SU-DHL-6 (cell line): ENCODE measurements around the gene FCHO1.

Experiments used
- H2AFZ ChIP-seq: fragments of 200-600 bp; sonication (generic); 2 replicates; pipeline ENCODE4 v1.6.1; 2014; ENCODE audit warnings: low read depth, mild to moderate bottlenecking, moderate library complexity, mixed read lengths, antibody characterized with exemption, low read length; ENCODE audit not compliant: severe bottlenecking
- H3F3A ChIP-seq: fragments of 200-600 bp; shearing (Covaris generic); 2 replicates; pipeline ENCODE4 v1.6.0; 2016; ENCODE audit warnings: antibody characterized with exemption, mild to moderate bottlenecking; ENCODE audit not compliant: insufficient read depth
- H3K27ac ChIP-seq: fragments of 200-600 bp; sonication (generic); 2 replicates; pipeline ENCODE4 v1.5.1; 2016; ENCODE audit warnings: low read depth, mild to moderate bottlenecking, low read length, moderate library complexity, mixed read lengths
- H3K27me3 ChIP-seq: fragments of 200-600 bp; sonication (generic), shearing (Covaris generic); 2 replicates; pipeline ENCODE4 v1.6.0; 2014; ENCODE audit warnings: mild to moderate bottlenecking, low read length
- H3K36me3 ChIP-seq: fragments of 200-600 bp; sonication (generic); 2 replicates; pipeline ENCODE4 v1.6.1; 2014; ENCODE audit warnings: mild to moderate bottlenecking, low read length, mixed read lengths
- H3K4me2 ChIP-seq: fragments of 300-600, 200-600 bp; shearing (Covaris generic), sonication (generic); 2 replicates; pipeline ENCODE4 v1.6.0; 2014; ENCODE audit warnings: low read length, low read depth, mild to moderate bottlenecking; ENCODE audit not compliant: poor library complexity, severe bottlenecking
- H3K4me3 ChIP-seq: fragments of 200-600 bp; sonication (generic); 2 replicates; pipeline ENCODE4 v1.5.1; 2014; ENCODE audit warnings: antibody characterized with exemption, low read length, mild to moderate bottlenecking, mixed read lengths; ENCODE audit not compliant: insufficient read depth, poor library complexity, severe bottlenecking
- H3K79me2 ChIP-seq: fragments of 200-600 bp; sonication (generic); 2 replicates; pipeline ENCODE4 v1.6.1; 2014; ENCODE audit warnings: mild to moderate bottlenecking, low read length, moderate library complexity; ENCODE audit not compliant: insufficient read depth
- H3K9ac ChIP-seq: fragments of 200-600 bp; sonication (generic); 2 replicates; pipeline ENCODE4 v1.7.0; 2014; ENCODE audit warnings: mild to moderate bottlenecking, low read length
- H3K9me2 ChIP-seq: fragments of 200-600 bp; sonication (generic); replicated peaks from 2 replicates; pipeline ENCODE4 v1.6.1; 2014; ENCODE audit warnings: low read length; ENCODE audit not compliant: insufficient read depth
- H3K9me3 ChIP-seq: fragments of 200-600 bp; sonication (generic); 2 replicates; pipeline ENCODE4 v1.6.1; 2014; ENCODE audit warnings: low read length, mixed read lengths; ENCODE audit not compliant: insufficient read depth
- H4K20me1 ChIP-seq: fragments of 200-600 bp; sonication (generic); 2 replicates; pipeline ENCODE4 v1.6.1; 2014; ENCODE audit warnings: low read depth, mild to moderate bottlenecking, antibody characterized with exemption, low read length, moderate library complexity, mixed read lengths
- CTCF ChIP-seq: fragments of 200-600 bp; sonication (generic); IDR thresholded peaks from one replicate; pipeline ENCODE4 v1.5.1; 2017; ENCODE audit warnings: antibody characterized with exemption, mild to moderate bottlenecking, low read length, moderate library complexity; ENCODE audit not compliant: insufficient read depth, poor library complexity, severe bottlenecking
- EZH2phosphoT487 ChIP-seq: fragments of 200-600 bp; sonication (generic), shearing (Covaris generic); conservative IDR thresholded peaks from 2 replicates; pipeline ENCODE4 v1.6.1; 2018; ENCODE audit warnings: mild to moderate bottlenecking, antibody characterized with exemption, low read length, moderate library complexity, mixed read lengths

FCHO1 gene

GRCh38 chr19:17817668-17818363 lies 66.5 kb downstream of the FCHO1 start:
- Histone ChIP-seq H3F3A (no peaks in the 10 kb centered on the region), H3K9ac (no peak overlapping the region), H3K79me2 (no peaks in the 10 kb centered on the region), H3K27me3 (no peaks in the 10 kb centered on the region), H3K9me2 (no peaks in the 10 kb centered on the region), H3K9me3 (no peaks in the 10 kb centered on the region), H3K27ac (no peak overlapping the region), H3K4me2 (no peak overlapping the region), H3K4me3 (no peak overlapping the region), H4K20me1 (no peaks in the 10 kb centered on the region), H3K36me3 (no peaks in the 10 kb centered on the region), H2AFZ (no peak overlapping the region)
- TF ChIP-seq EZH2phosphoT487 (no peak), CTCF (no peak)

GRCh38 chr19:17821190-17821589 lies 69.9 kb downstream of the FCHO1 start, which contains the start of gene INSL3:
Gene INSL3, minus strand, starts transcription at chr19:17821519. Its CDS starts 13 bp downstream, at chr19:17821506.
- Histone ChIP-seq H3K9me2 (no peaks in the 10 kb centered on the region), H3K79me2 (no peaks in the 10 kb centered on the region), H3F3A (no peaks in the 10 kb centered on the region), H3K27me3 (no peaks in the 10 kb centered on the region), H3K4me2 (no peak within 1 kb of the TSS), H2AFZ (no peak within 1 kb of the TSS), H3K9me3 (no peaks in the 10 kb centered on the region), H3K9ac (no peak within 1 kb of the TSS), H4K20me1 (no peaks in the 10 kb centered on the region), H3K4me3 (no peak within 1 kb of the TSS), H3K27ac (no peak within 1 kb of the TSS), H3K36me3 (no peaks in the 10 kb centered on the region)
- TF ChIP-seq EZH2phosphoT487 (no peak), CTCF (no peak)

GRCh38 chr19:17824339-17824738 lies 73.1 kb downstream of the FCHO1 start:
- Histone ChIP-seq H2AFZ (no peak overlapping the region), H3K27me3 (no peaks in the 10 kb centered on the region), H3K9ac (no peak overlapping the region), H3K36me3 (no peaks in the 10 kb centered on the region), H3K79me2 (no peaks in the 10 kb centered on the region), H3K4me3 (no peak overlapping the region), H3K9me2 (no peaks in the 10 kb centered on the region), H3K9me3 (no peaks in the 10 kb centered on the region), H3K27ac (no peak overlapping the region), H3K4me2 (no peak overlapping the region), H4K20me1 (no peaks in the 10 kb centered on the region), H3F3A (no peaks in the 10 kb centered on the region)
- TF ChIP-seq EZH2phosphoT487 (no peak), CTCF (no peak)
